ENCODE results near the gene RELA. TPM values are rescaled to one million over a fixed set of nuclear protein-coding genes. Genes with fewer than 3 reads are reported as not detected.
A peak's percentile ranks its signal among the peaks of the same experiment; 100 is the strongest.

Gene RELA
- total RNA-seq, 2 donors from 2014 or later = 302 to 378 TPM

- ATAC-seq (no peak), DNase-seq (no peak)
- Mint-ChIP-seq H3K4me3 (no peak overlapping the region), H3K36me3 (ENCODE audit: low read depth) (no peaks in the 10 kb centered on the region), H3K4me1 (peaks cover 6% of the 10 kb centered on the region), H3K27me3 (no peaks in the 10 kb centered on the region), H3K27ac (peak overlapping the region; percentile 62)
- no peaks in the 10 kb centered on the region for H3K9me3 ChIP-seq (ENCODE audit: control insufficient read depth, low read length, poor library complexity, severe bottlenecking)
Observed at GRCh38 chr11:65604258-65604657, 58.5 kb downstream of the RELA start.

Other genes with a start within 250 kb of the RELA start
- 100 to 1,000 TPM; 554 to 555 TPM for gene NEAT1, start 240.1 kb downstream of the RELA start, total RNA-seq
- over 10,000 TPM; 25,853 to 29,025 TPM for gene MALAT1, start 163.9 kb downstream of the RELA start, total RNA-seq
- gene SCYL1, start 137.8 kb downstream of the RELA start, total RNA-seq = 10 to 100 TPM; 56.6 to 61.7 TPM
- gene LTBP3, start 104.6 kb downstream of the RELA start, total RNA-seq = 100 to 1,000 TPM; 123 to 187 TPM
- gene ZNRD2, start 92.4 kb downstream of the RELA start, total RNA-seq = 10 to 100 TPM; 30.3 to 39.0 TPM
- gene FAM89B, start 90.4 kb downstream of the RELA start, total RNA-seq = 10 to 100 TPM; 41.2 to 44.4 TPM
- 100 to 1,000 TPM; 123 to 152 TPM for gene EHBP1L1, start 86.9 kb downstream of the RELA start, total RNA-seq
- 1 to 10 TPM; 4.7 to 5.7 TPM for gene KCNK7, start 67.1 kb downstream of the RELA start, total RNA-seq
- 10 to 100 TPM; 63.1 to 64.6 TPM for gene MAP3K11, start 48.7 kb downstream of the RELA start, total RNA-seq
- 10 to 100 TPM; 56.0 to 60.5 TPM for gene PCNX3, start 47.1 kb downstream of the RELA start, total RNA-seq
- 100 to 1,000 TPM; 142 to 182 TPM for gene SIPA1, start 24.8 kb downstream of the RELA start, total RNA-seq
- 100 to 1,000 TPM; 120 to 123 TPM for gene KAT5, start 49.3 kb upstream of the RELA start, total RNA-seq
- gene RNASEH2C, start 57.9 kb upstream of the RELA start, total RNA-seq = 10 to 100 TPM; 30.8 to 34.3 TPM
- 10 to 100 TPM; 12.5 to 17.4 TPM for gene AP5B1, start 118.1 kb upstream of the RELA start, total RNA-seq
- under 1 TPM in 1 of 2 donors, not detected in 1; 0.39 TPM for gene OVOL1, start 124.1 kb upstream of the RELA start, total RNA-seq
- under 1 TPM; 0.27 to 0.34 TPM for gene SNX32, start 171.0 kb upstream of the RELA start, total RNA-seq
- gene CFL1, start 195.3 kb upstream of the RELA start, total RNA-seq = 100 to 1,000 TPM; 642 to 738 TPM
- gene MUS81, start 197.5 kb upstream of the RELA start, total RNA-seq = 10 to 100 TPM; 44.9 to 55.0 TPM
- gene EFEMP2, start 209.9 kb upstream of the RELA start, total RNA-seq = 1 to 10 TPM; 5.1 to 8.0 TPM
- gene CTSW, start 216.9 kb upstream of the RELA start, total RNA-seq = 10 to 100 TPM; 19.7 to 52.7 TPM
- 10 to 100 TPM; 27.7 to 30.4 TPM for gene FIBP, start 225.6 kb upstream of the RELA start, total RNA-seq
- 10 to 100 TPM; 27.4 to 28.0 TPM for gene CCDC85B, start 227.8 kb upstream of the RELA start, total RNA-seq
- gene FOSL1, start 237.5 kb upstream of the RELA start, total RNA-seq = 1 to 10 TPM; 3.7 to 8.5 TPM